Body of pancreas (tissue), 4 donors: Measurements from ENCODE around the gene SUGCT. TPM values are rescaled to one million over a fixed set of nuclear protein-coding genes. Genes with fewer than 3 reads are reported as not detected.

Experiments used
- ATAC-seq: fragments of 150-250 bp; one replicate; pipeline ENCODE4 v1.9.1; 2016
- DNase-seq, 4 donors: peaks; one replicate each; pipeline ENCODE4 v3.0.0-alpha.2; 2019
- H3K27ac ChIP-seq, 4 donors: fragments of 200-600 bp; sonication (generic); 1 replicate in 3 of 4; 2 replicates in 1 of 4; pipeline versions ENCODE4 v1.5.1 to v1.6.1; 2016 to 2019; ENCODE audit warnings: mild to moderate bottlenecking in 1 of 4, mixed read lengths in 1 of 4, moderate library complexity in 1 of 4
- H3K27me3 ChIP-seq, 2 donors: fragments of 200-600 bp; sonication (generic); one replicate each; pipeline ENCODE4 v1.6.0; 2016; ENCODE audit warnings: mild to moderate bottlenecking in 1 of 2
- H3K36me3 ChIP-seq, 2 donors: fragments of 200-600 bp; sonication (generic); replicated peaks in 1 of 2; 2 replicates each; pipeline ENCODE4 v1.5.1; 2016; ENCODE audit warnings: low read depth in 2 of 2; ENCODE audit not compliant: insufficient read depth in 1 of 2
- H3K4me1 ChIP-seq: fragments of 200-600 bp; sonication (generic); one replicate; pipeline ENCODE4 v1.6.0; 2016
- H3K4me3 ChIP-seq, 2 donors: fragments of 200-600 bp; sonication (generic); 1 replicate in 1 of 2; 2 replicates in 1 of 2; pipeline ENCODE4 v1.5.1; 2016 to 2019
- H3K9me3 ChIP-seq, 3 donors: fragments of 200-600 bp; sonication (generic); 1 replicate in 2 of 3; 2 replicates in 1 of 3; pipeline ENCODE4 v1.5.1; 2016
- POLR2A ChIP-seq, 3 donors: fragments of 450-650 bp; IDR thresholded peaks; one replicate each; pipeline ENCODE4 v1.6.1; 2016; ENCODE audit warnings: antibody characterized with exemption in 3 of 3, mild to moderate bottlenecking in 2 of 3
- WGBS, 2 donors: methylation state at CpG; one replicate each; pipeline ENCODE4 v1.1.5; 2017; 5-methylcytosine and 5-hydroxymethylcytosine counted together
- intact Hi-C: fragments of 100-400 bp; cut with DNase I; formaldehyde crosslinking; loops from one replicate; pipeline ENCODE4 v1.15.1; 2023
- total RNA-seq, 2 donors: library from RNA; depleted of rRNA; stranded (reverse); fragments of >200 nt; gene quantifications; one replicate each; pipeline ENCODE4 v1.1.0, GENCODE V29; 2016
- TF ChIP-seq, protein P1 (sequence below), 7 experiments: fragments of 450-650 bp in 4 of 7; fragments of 200-600 bp in 3 of 7; sonication (generic) in 3 of 7; IDR thresholded peaks; one replicate each; pipeline ENCODE4 v1.5.1; 2016 to 2019; ENCODE audit warnings: antibody characterized with exemption in 7 of 7

The SUGCT gene
- total RNA-seq, 2 donors from 2014 or later, result 0.78 to 1.3 TPM

DNA sequence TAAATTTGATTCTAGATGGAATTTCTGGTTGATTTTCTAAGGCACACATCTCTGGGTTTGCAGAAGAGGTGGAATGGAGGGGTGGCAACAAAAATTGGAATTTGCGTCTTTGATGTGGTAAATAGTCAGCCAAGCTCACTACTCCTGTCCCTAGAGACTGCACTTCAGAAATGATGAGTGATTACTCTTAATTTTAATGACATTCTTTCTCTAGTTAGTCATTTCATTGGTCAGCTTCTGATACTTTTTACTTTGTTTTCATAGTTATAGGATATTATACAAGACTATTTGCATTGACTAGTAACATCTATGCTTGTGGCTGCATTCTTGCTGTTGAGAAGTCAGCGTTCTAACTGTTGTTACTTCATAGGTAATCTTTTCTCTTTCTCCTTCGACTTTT lies 658.3 kb downstream of the SUGCT start:
- ATAC-seq (no peak), DNase-seq (no peak)
- 81% methylated on average over 3 of the region's 3 CpGs for WGBS, 2 donors
- Histone ChIP-seq H3K9me3 (no peaks in the 10 kb centered on the region), H3K27me3 (no peaks in the 10 kb centered on the region), H3K4me1 (no peaks in the 10 kb centered on the region), H3K36me3 (no peaks in the 10 kb centered on the region), H3K4me3 (no peak overlapping the region), H3K27ac (no peak overlapping the region)
- TF ChIP-seq, protein P1, sequence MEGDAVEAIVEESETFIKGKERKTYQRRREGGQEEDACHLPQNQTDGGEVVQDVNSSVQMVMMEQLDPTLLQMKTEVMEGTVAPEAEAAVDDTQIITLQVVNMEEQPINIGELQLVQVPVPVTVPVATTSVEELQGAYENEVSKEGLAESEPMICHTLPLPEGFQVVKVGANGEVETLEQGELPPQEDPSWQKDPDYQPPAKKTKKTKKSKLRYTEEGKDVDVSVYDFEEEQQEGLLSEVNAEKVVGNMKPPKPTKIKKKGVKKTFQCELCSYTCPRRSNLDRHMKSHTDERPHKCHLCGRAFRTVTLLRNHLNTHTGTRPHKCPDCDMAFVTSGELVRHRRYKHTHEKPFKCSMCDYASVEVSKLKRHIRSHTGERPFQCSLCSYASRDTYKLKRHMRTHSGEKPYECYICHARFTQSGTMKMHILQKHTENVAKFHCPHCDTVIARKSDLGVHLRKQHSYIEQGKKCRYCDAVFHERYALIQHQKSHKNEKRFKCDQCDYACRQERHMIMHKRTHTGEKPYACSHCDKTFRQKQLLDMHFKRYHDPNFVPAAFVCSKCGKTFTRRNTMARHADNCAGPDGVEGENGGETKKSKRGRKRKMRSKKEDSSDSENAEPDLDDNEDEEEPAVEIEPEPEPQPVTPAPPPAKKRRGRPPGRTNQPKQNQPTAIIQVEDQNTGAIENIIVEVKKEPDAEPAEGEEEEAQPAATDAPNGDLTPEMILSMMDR (IDR thresholded peaks at IDR 0.05), result no peak
- TF ChIP-seq POLR2A (IDR thresholded peaks at IDR 0.05), result no peak
- intact Hi-C loops, result no loop called here

DNA sequence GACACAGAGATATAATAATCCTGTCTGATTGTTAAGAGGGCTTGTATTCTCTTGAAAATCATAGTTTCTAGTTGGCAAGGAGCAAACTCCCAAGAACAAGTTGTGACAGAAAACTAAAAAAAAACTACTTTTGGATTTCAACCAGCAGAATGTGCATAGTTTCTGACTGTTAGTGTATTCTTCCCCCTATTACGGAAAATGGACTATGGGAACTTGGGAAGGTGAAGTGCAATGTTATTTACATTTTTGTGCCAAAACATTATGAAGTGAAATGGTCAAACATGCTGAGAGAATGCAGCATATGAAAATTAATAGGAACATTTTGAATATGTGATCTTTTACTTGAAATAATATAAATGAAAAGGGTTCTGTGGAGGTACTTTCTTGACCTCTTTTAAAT lies 660.8 kb downstream of the SUGCT start:
- Histone ChIP-seq H3K9me3 (no peaks in the 10 kb centered on the region), H3K36me3 (no peaks in the 10 kb centered on the region), H3K4me1 (no peaks in the 10 kb centered on the region), H3K27me3 (no peaks in the 10 kb centered on the region), H3K4me3 (no peak overlapping the region), H3K27ac (no peak overlapping the region)
- intact Hi-C loops, result no loop called here
- no peak for ATAC-seq
- no peak for TF ChIP-seq POLR2A (IDR thresholded peaks at IDR 0.05)
- TF ChIP-seq, protein P1 (IDR thresholded peaks at IDR 0.05), result no peak
- no peak for DNase-seq
- WGBS, 2 donors, result 72 to 91% methylated on average over 1 of the region's 1 CpG

DNA sequence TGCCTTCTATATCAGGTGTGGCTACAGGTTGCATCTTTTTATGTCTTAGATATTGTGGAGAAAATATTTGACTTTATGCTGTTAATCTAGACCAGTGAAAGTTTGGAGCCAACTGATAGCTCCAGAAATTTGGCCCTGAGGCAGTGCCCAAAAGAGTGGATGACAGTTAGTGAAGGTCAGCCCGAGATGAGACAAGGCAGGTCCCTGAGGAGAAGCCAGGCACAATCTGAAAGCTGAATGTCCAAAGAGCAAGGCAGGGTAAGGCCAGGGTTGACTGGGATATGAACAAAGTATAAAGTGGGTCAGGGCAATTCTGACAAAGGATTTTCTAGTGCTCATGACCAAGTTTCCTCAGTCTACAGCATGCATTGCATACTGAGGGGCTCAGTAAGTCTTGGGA lies 661.9 kb downstream of the SUGCT start:
- intact Hi-C loops, result no loop called here
- H3K4me3 ChIP-seq, result no peak overlapping the region
- H3K27me3 ChIP-seq, result no peaks in the 10 kb centered on the region
- no peaks in the 10 kb centered on the region for H3K36me3 ChIP-seq
- DNase-seq (no peak), ATAC-seq (no peak)
- H3K27ac ChIP-seq, result no peak overlapping the region
- no peaks in the 10 kb centered on the region for H3K9me3 ChIP-seq
- H3K4me1 ChIP-seq, result no peaks in the 10 kb centered on the region
- WGBS, 2 donors, result 45 to 55% methylated on average over 1 of the region's 1 CpG
- TF ChIP-seq, protein P1 (IDR thresholded peaks at IDR 0.05), result no peak
- no peak for TF ChIP-seq POLR2A (IDR thresholded peaks at IDR 0.05)

DNA sequence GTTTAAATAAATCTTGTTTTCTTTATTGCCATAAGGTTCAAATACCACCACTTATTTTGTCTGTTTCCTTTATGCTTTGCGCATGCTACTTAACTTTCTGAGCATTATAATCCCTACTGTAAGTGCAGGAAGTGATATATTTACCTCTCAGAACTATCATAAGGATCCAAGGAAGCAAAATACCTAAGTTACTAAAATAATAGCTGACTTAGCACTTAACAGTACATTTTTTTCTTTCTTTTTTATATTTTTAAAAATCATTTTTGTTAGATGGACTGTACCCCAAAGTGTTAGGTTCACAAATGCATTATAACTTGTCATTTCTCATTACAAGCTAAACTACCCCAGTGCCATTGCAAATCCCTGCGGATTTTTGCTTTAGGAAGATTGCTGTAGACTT lies 663.8 kb downstream of the SUGCT start:
- intact Hi-C loops, result no loop called here
- no peaks in the 10 kb centered on the region for H3K9me3 ChIP-seq
- no peaks in the 10 kb centered on the region for H3K4me1 ChIP-seq
- no peak for ATAC-seq
- TF ChIP-seq, protein P1 (IDR thresholded peaks at IDR 0.05), result no peak
- TF ChIP-seq POLR2A (IDR thresholded peaks at IDR 0.05), result no peak
- no peak for DNase-seq
- H3K27ac ChIP-seq, result no peak overlapping the region
- H3K4me3 ChIP-seq, result no peak overlapping the region
- H3K27me3 ChIP-seq, result no peaks in the 10 kb centered on the region
- WGBS, 2 donors, result 91 to 97% methylated on average over 2 of the region's 2 CpGs
- H3K36me3 ChIP-seq, result no peaks in the 10 kb centered on the region

DNA sequence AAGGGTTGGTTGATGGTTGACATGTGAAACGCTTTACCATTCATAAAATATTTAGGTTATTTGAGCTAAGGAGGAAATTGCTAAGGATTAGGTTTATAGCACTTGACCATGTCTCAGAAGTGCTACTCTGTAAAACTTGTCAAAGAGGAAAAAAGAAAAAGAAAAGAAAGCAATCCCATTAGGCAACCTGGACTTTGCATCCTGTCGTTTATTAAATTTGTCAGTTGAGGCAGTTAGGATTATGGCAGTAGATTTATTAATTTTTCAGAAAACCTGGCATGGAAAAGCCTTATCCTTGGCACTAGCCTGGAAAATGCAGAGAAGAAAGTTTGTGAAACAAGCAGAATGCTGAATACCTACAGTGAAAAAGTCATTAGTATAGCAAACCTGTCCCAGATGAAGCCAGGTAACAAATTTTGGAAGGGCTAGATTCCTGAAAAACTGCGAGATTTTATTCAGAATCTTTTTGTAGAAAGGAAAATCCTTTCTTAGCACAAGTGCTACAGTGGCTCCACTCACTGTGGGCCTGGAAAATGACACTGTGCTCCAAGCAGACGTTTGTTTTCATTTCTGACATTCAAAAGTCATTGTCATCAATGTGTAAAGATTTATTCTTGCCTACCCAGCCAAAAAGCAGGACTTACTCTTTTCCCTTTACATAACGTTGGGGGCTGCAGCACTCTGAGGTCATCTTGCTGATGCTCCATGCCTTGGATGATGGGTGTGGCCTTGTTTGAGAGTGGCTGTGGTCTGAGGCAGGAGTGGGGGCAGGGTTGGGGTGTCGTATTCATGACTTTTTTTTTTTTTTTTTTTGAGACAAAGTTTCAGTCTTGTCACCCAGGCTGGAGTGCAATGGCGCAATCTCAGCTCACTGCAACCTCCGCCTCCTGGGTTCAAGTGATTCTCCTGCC lies 664.9 kb downstream of the SUGCT start:
- no peak for DNase-seq
- 65 to 67% methylated on average over 8 of the region's 8 CpGs for whole genome bisulfite sequencing, 2 donors
- Histone ChIP-seq H3K4me1 (no peaks in the 10 kb centered on the region), H3K36me3 (no peaks in the 10 kb centered on the region), H3K27me3 (no peaks in the 10 kb centered on the region), H3K9me3 (no peaks in the 10 kb centered on the region), H3K27ac (no peak overlapping the region), H3K4me3 (no peak overlapping the region)
- no peak for TF ChIP-seq POLR2A (IDR thresholded peaks at IDR 0.05)
- TF ChIP-seq, protein P1 (IDR thresholded peaks at IDR 0.05), result no peak
- no peak for ATAC-seq
- intact Hi-C loops, result no loop called here
